ENCODE results near the gene SH2B2. TPM values are rescaled to one million over a fixed set of nuclear protein-coding genes. Genes with fewer than 3 reads are reported as not detected.
"Not testable (repeated sequence)": the region's sequence is repeated elsewhere in the genome, so short reads cannot be mapped to it uniquely, and the experiment has no call there.

The SH2B2 gene
- total RNA-seq, 2 experiments from 2014 or later = 0.77 to 0.95 TPM

DNA sequence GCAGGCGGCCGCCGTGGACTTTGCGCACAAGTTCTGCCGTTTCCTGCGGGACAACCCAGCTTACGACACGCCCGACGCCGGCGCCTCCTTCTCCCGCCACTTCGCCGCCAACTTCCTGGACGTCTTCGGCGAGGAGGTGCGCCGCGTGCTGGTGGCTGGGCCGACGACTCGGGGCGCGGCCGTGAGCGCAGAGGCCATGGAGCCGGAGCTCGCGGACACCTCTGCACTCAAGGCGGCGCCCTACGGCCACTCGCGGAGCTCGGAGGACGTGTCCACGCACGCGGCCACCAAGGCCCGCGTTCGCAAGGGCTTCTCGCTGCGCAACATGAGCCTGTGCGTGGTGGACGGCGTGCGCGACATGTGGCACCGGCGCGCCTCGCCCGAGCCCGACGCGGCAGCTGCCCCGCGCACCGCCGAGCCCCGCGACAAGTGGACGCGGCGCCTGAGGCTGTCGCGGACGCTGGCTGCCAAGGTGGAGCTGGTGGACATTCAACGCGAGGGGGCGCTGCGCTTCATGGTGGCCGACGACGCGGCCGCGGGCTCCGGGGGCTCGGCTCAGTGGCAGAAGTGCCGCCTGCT lies 14.1 kb downstream of the SH2B2 start:
- Mint-ChIP-seq H3K36me3 (ENCODE audit: low read depth) (no peaks in the 10 kb centered on the region), H3K4me1 (ENCODE audit: low read depth) (no peaks in the 10 kb centered on the region), H3K27me3 (peaks cover 11% of the 10 kb centered on the region), H3K27ac (no peak overlapping the region), H3K4me3 (no peak overlapping the region), H3K9me3 (no peaks in the 10 kb centered on the region)
- Histone ChIP-seq H3K27me3 (ENCODE audit: control insufficient read depth in 1 of 2, insufficient read depth in 2 of 2, low read length in 2 of 2) (no peaks in the 10 kb centered on the region), H3K4me3 (ENCODE audit: low read length) (no peak overlapping the region), H3K4me1 (ENCODE audit: insufficient read depth, low read length) (peaks cover 12% of the 10 kb centered on the region), H3K9me3 (ENCODE audit: control insufficient read depth in 1 of 2, insufficient read depth in 1 of 2, low read length in 2 of 2) (no peaks in the 10 kb centered on the region), H3K36me3 (ENCODE audit: insufficient read depth, low read length) (no peaks in the 10 kb centered on the region), H3K27ac (ENCODE audit: low read depth in 1 of 2, low read length in 2 of 2) (no peak overlapping the region)
- TF ChIP-seq, protein P1, sequence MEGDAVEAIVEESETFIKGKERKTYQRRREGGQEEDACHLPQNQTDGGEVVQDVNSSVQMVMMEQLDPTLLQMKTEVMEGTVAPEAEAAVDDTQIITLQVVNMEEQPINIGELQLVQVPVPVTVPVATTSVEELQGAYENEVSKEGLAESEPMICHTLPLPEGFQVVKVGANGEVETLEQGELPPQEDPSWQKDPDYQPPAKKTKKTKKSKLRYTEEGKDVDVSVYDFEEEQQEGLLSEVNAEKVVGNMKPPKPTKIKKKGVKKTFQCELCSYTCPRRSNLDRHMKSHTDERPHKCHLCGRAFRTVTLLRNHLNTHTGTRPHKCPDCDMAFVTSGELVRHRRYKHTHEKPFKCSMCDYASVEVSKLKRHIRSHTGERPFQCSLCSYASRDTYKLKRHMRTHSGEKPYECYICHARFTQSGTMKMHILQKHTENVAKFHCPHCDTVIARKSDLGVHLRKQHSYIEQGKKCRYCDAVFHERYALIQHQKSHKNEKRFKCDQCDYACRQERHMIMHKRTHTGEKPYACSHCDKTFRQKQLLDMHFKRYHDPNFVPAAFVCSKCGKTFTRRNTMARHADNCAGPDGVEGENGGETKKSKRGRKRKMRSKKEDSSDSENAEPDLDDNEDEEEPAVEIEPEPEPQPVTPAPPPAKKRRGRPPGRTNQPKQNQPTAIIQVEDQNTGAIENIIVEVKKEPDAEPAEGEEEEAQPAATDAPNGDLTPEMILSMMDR (IDR thresholded peaks at IDR 0.05) = no peak
- no peak for ATAC-seq (ENCODE audit: poor library complexity)
- CTCF ChIA-PET = no interaction called here
- DNase-seq = no peak
- POLR2A ChIA-PET = no interaction called here
- intact Hi-C loops (cut with DNase I, micrococcal nuclease) = no loop called here

DNA sequence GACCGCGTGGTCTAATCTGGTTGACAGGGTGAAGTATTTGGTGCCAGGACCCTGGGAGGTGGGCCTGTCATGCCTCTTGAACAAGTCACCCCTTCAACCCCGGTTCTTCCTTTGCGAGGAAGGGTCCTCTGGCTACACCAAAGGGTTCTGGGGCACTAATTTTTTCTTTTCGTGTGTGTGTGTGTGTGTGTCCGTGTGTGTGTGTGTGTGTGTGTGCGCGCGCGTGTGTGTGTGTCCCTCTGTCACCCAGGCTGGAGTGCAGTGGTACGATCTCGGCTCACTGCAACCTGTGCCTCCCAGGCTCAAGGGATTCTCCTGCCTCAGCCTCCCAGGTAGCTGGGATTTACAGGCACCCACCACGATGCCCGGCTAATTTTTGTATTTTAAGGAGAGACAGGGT lies 14.7 kb downstream of the SH2B2 start:
- POLR2A ChIA-PET; H3K4me3 Mint-ChIP-seq; H3K27me3 ChIP-seq (ENCODE audit: control insufficient read depth in 1 of 2, insufficient read depth in 2 of 2, low read length in 2 of 2); H3K27ac Mint-ChIP-seq; H3K9me3 Mint-ChIP-seq; H3K9me3 ChIP-seq (ENCODE audit: control insufficient read depth in 1 of 2, insufficient read depth in 1 of 2, low read length in 2 of 2); H3K36me3 Mint-ChIP-seq (ENCODE audit: low read depth); H3K36me3 ChIP-seq (ENCODE audit: insufficient read depth, low read length); intact Hi-C loops (cut with DNase I, micrococcal nuclease); ATAC-seq (ENCODE audit: poor library complexity); CTCF ChIA-PET; H3K27ac ChIP-seq (ENCODE audit: low read depth in 1 of 2, low read length in 2 of 2); DNase-seq; H3K4me1 Mint-ChIP-seq (ENCODE audit: low read depth); H3K4me3 ChIP-seq (ENCODE audit: low read length): not testable (repeated sequence)
- H3K27me3 Mint-ChIP-seq = peaks cover 11% of the 10 kb centered on the region
- peaks cover 13% of the 10 kb centered on the region for H3K4me1 ChIP-seq (ENCODE audit: insufficient read depth, low read length)

GRCh38 chr7:102302025-102302424 lies 15.4 kb downstream of the SH2B2 start:
- ATAC-seq (ENCODE audit: poor library complexity) (no peak), DNase-seq (no peak)
- Mint-ChIP-seq H3K4me3 (no peak overlapping the region), H3K27ac (no peak overlapping the region), H3K4me1 (ENCODE audit: low read depth) (no peaks in the 10 kb centered on the region), H3K9me3 (no peaks in the 10 kb centered on the region), H3K27me3 (peaks cover 11% of the 10 kb centered on the region), H3K36me3 (ENCODE audit: low read depth) (no peaks in the 10 kb centered on the region)
- TF ChIP-seq, protein P1 (IDR thresholded peaks at IDR 0.05) = no peak
- intact Hi-C loops (cut with DNase I, micrococcal nuclease) = no loop called here
- POLR2A ChIA-PET = no interaction called here
- Histone ChIP-seq H3K9me3 (ENCODE audit: control insufficient read depth in 1 of 2, insufficient read depth in 1 of 2, low read length in 2 of 2) (no peaks in the 10 kb centered on the region), H3K36me3 (ENCODE audit: insufficient read depth, low read length) (no peaks in the 10 kb centered on the region), H3K27me3 (ENCODE audit: control insufficient read depth in 1 of 2, insufficient read depth in 2 of 2, low read length in 2 of 2) (no peaks in the 10 kb centered on the region), H3K4me3 (ENCODE audit: low read length) (no peak overlapping the region), H3K27ac (ENCODE audit: low read depth in 1 of 2, low read length in 2 of 2) (no peak overlapping the region), H3K4me1 (ENCODE audit: insufficient read depth, low read length) (peaks cover 20% of the 10 kb centered on the region)
- CTCF ChIA-PET = no interaction called here
